ENCODE data around the gene MYO1H.
A peak's percentile ranks its signal among the peaks of the same experiment; 100 is the strongest.
"Not testable (repeated sequence)": the region's sequence is repeated elsewhere in the genome, so short reads cannot be mapped to it uniquely, and the experiment has no call there.

MYO1H gene, protein sequence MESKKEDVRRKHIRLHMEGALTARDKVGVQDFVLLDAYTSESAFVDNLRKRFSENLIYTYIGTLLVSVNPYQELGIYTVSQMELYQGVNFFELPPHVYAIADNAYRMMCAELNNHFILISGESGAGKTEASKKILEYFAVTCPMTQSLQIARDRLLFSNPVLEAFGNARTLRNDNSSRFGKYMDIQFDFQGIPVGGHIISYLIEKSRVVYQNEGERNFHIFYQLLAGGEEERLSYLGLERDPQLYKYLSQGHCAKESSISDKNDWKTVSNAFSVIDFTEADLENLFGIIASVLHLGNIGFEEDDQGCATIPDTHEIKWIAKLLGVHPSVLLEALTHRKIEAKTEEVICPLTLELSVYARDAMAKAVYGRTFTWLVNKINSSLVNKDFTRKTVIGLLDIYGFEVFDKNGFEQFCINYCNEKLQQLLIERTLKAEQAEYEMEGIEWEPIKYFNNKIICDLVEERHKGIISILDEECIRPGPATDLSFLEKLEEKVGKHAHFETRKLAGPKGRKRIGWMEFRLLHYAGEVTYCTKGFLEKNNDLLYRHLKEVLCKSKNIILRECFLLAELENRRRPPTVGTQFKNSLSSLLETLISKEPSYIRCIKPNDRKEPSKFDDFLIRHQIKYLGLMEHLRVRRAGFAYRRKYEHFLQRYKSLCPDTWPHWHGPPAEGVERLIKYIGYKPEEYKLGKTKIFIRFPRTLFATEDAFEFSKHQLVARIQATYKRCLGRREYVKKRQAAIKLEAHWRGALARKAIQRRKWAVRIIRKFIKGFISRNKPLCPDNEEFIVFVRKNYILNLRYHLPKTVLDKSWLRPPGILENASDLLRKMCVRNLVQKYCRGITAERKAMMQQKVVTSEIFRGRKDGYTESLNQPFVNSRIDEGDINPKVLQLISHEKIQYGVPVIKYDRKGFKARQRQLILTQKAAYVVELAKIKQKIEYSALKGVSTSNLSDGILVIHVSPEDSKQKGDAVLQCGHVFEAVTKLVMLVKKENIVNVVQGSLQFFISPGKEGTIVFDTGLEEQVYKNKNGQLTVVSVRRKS

DNA sequence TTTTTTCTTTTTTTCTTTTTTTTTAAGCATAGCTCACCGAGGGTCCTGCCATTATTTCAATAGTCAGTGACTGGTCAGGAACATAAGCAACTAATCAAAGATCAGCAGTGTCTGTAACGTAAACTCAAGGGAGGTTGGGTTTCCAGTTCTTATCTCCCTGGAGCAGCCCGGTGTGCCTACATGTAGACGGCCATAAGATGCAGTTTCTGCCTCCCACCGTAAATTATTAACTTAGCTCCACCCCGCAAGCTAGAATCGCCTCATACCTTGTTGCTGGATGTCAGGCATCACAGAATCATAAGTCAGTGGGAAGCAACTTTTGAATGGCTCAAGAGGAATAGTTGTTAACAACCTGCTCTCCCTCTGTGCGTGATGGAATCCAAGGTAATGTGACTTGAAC lies at the start of gene MYO1H:
MYO1H (plus strand) TSS at position 312 of the 400 bp plus-strand sequence; CDS start at position 373, 61 bp downstream.
- no peak for DNase-seq (ENCODE audit: low spot score)

DNA sequence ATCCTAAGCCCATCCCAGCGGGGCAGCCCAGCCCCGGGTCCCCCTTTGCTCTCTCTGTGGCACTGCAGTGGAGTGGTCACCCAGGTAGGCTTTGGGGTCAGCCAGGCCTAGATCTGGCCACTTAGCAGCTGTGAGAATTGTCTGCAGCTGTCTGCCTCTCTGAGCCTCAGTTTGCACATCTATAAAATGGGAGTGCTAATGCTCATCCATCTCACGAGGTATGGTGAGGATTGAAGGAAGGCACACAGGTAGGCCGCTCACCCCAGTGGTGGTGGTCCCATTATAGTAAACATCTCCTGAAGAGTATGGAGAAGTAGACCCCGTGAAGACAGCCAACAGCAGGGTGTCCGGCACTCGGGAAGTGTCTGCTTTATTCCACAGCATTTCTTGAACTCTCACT lies 47.9 kb upstream of the MYO1H start:
- no peak for DNase-seq (ENCODE audit: low spot score)

DNA sequence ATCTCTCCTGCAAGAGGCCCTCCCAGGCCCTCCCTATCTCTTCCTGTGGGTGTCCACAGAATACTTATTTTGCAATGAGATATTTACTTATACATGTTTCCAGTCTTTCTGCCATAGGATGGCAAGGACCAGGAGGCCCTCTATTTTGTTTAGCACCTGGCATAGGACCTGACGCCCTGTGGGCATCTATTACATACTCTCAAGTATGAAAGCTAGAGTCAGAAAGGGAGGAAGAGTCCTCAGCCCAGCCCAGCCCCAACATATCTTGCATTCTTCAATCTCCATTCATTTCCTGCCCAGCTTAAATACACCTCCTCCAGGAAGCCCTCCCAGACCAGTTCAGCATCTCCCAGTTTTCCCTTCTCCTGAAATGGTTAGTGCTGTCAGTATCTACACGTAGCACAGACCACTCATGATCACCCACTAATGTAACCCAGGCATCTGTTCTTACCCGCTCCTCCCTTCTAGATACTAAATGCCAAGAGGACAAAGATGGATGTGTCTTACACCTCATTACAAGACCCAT lies 46.0 kb upstream of the MYO1H start:
- no peak for DNase-seq (ENCODE audit: low spot score)

DNA sequence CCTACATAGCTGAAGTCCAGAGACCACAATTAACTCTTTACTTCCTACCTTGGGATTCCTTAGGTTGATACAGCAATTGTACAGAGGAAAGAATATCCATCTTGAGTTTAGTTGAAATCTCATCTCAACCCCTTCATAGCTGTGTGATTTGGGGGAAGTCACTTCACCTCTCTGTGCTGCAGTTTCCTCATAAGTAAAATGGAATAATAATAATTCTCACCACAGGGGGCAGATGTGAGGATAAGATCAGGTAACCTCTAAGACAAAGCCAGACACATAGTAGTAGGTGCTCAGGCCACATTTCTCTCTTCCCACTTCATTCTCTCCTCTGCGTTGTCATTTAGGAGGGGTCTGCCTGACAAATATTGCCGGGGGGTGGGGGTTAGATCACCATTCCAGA lies 45.3 kb upstream of the MYO1H start:
- DNase-seq (ENCODE audit: low spot score): no peak

DNA sequence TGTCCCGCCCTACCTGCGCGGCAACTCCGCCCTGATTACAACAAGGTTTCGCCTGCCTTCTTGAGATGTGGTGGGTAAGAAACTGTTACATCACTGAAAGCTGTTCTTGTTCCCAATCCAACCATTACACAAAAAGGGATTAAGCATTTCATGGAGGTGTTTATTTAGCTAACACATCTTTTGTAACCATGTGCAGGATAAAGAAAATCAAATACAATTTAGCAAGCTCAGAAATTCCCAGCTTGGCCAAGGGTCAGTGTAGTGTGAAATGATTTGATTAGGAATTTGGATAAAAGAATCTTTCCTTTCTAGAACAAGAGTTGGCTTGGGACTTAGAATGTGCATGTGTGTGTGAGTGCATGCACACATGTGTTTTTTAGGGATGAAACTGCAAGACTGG lies 44.9 kb upstream of the MYO1H start:
- no peak for DNase-seq (ENCODE audit: low spot score)

DNA sequence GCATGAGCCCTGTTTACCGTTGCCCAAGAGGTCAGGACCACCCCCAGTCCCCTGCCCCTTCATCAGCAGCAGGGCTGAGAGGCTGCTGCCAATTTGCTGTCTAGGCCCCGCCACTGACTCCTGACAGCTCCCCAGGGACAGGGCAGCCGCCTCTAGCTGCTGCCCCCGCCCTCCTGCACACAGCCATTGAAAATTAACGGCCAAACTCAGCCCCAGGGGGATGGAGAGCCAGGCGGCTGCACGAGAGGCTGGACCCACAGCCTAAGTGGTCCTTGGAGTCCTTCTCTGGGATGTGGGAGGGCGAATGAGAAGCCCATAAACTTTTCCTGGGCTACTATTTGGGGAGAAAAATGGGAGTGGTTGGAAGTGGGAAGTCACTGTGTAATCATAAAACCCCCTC lies 43.2 kb upstream of the MYO1H start:
- peak; percentile 66 for DNase-seq (ENCODE audit: low spot score)

DNA sequence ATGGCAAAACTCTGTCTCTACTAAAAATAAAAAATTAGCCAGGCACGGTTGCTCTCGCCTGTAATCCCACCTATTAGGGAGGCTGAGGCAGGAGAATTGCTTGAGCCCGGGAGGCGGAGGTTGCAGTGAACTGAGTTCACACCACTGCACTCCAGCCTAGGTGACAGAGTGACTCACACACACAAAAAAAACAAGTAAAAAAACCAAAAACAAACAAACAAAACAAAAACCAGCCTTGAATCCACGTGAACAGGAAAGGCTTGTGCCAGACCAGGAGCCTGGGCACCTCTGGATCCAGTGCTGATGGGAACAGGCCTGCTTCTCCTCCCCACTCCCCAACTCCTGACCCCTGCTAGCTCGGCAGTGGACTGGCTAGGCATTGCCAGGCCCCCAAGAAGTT lies 42.2 kb upstream of the MYO1H start:
- DNase-seq (ENCODE audit: low spot score): no peak

DNA sequence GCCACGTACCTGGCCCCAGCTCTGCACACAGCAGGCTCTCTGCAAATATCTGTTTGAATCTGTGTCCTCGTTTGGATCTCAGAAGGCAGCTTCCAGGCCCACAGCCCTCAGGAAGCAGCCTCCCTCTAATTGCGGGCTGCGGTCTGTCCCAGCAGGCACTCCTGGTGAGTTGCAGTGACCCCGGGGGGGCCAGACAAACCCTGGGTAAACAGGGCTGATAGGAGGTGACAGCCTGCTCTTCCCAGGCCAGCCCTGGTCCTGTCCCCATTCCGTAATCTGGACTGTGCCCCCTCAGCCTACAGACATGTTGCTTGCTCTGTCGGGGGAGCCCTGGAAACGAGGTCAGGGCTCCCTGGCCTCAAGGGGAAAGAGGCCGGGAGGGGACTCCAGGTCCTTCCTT lies 40.6 kb upstream of the MYO1H start:
- no peak for DNase-seq (ENCODE audit: low spot score)

DNA sequence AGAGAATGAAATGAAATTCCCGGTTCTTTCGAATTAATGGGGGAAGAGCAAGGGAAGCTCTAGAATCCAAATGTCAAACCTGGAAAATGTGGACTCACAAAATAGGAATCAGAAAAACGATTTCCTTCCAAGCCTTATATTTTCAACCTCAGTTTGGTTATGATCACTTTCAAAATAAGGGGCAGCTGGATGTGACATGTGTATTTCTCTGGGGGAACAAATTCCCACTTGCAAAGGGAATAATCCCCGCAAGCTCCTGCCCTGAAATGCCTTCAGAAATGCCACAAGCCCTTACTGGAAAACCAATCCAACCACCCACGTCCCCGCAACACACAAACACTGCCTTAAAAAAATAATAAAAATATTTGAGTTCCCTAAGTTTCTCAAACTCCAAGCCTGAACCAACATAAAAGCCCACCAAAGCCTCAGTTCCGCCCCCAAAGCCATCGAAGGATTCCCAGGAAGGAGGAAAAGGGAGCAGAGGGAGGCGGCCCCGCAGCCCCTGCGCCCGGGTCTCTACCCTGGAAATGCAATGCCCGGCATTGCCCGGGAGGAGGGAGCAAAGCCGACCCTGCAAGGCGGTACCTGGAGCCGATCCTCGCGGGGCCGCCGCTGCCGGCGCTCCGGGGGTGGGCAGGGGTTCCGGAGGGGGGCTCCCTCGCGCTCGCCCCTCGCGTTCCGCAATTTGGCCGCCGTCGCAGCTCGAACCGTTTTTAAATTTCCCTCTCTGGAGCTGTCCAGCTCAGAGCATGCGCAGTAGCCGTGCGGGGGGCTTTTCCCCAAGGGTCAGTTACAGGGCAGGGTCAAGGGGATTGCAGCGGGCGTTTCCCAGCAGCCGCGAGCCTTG lies 38.9 kb upstream of the MYO1H start, which contains the start of gene FOXN4:
FOXN4 (minus strand) TSS at position 751 of the 847 bp plus-strand sequence. CDS start 963 bp downstream, outside the sequence.
- peak; percentile 83 for DNase-seq (ENCODE audit: low spot score)

DNA sequence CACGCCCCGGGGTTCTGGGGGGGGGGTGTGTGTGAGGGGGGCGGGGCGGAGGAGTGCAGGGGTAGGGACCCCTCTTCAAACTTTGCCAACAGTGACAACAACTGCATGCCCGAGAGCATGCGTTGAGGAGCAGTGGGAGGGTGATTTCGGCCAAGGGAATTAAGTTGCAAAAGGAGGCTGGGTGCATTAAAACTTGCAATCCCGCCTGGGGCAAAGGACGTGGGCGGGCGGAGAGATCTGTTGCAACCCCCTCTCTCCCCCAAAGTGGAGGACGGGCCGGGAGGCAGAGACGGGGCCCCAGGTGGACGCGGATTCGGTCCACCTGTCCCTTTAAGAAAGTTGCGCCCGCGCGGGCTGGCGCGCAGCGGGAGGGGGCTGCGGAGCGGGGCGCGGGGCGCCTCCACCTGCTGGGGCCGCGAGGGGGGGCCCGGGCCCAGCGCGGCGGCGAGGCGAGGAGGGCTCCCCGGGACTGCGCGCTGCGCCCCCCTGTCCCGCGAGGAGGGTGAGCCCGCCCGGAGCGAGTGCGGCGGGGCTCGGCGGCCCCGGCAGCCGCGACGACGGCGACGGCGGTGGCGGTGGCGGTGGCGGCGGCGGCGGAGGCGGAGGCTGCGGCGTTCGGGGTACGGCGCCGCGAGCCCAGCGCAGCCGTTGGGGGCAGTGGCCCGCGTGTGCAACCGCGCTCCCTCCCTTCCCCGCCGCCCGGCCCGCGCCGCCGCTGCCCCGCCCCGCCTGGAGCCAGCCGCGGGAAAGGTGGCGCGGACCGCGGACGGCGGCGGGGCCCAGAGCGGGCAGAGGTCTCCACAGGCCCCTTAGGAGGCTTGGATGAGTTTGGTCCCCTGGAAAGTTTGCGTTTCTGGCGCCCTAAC lies 38.1 kb upstream of the MYO1H start:
- DNase-seq (ENCODE audit: low spot score): peak; percentile 84

DNA sequence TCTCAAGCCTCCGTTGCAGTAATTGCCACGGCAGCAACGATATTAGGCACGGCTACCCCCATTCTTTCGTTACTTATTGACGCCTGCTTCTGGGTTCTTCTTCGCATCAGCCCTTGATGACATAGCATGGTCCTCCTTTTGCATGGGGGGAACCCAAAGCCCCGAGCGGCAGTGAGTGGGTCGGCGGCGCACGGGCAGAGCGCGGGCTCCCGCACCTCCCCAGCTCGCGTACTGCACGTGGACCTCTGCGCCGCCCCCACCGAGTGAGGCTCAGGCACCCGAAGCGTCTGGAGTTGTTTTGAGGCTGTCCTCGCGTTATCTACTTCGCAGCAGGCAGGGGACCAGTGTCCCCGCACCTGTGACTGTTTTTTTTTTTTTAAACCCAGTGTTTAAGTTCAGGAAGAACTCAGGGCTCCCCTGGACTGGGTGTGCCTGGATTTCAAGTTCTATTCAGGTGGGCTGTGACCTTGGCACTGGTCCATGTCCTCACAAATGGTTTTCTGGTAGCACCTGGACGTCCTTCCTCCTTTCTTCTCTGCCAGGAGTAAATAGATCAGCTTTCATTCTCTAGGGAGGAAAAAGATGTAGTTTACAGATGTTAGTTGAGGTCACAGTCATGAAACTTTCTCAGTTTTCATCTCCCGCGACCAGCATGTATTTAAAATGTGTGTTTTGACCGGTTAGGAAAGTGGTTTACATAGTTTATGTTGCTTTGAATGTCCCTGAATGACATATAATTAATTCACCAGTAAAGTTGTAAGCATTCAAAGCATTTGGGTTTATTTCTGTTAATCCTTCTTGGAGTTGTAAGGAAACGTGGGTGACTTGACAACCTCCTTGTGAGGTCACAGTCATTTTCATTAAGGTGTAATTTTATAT lies 37.2 kb upstream of the MYO1H start:
- DNase-seq (ENCODE audit: low spot score): peak; percentile 69

DNA sequence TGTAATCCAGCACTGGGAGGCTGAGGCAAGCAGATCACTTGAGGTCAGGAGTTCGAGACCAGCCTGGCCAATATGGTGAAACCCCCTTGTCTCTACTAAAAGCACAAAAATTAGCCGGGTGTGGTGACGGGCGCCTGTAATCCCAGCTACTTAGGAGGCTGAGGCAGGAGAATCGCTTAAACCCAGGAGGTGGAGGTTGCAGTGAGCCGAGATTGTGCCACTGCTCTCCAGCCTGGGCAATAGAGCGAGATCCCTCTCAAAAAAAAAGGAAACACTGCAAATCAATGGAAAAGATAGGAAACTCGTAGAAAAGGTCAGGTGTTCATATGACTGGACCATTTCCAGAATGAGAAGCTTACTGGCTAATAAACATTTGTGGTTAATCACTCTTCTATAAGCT lies 26.4 kb upstream of the MYO1H start:
- not testable (repeated sequence) for DNase-seq (ENCODE audit: low spot score)

DNA sequence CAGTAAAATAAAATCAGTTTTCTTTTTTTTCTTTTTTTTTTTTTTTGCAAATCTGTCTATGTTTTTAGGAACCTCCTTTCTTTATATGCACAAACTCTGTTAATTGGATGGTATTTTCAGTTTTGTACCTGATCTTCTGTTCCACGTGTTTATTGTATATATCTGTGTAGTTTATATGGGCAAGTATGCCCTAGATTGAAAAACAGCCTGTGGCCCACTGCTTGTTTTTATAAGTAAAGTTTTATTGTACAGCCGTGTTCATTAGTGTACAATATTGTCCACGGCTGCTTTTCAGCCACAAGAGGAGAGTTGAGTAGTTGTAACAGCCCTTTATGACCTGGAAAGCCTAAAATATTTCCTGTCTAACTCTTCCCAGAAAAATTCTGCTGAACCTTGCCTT lies 18.7 kb upstream of the MYO1H start:
- DNase-seq (ENCODE audit: low spot score): no peak

DNA sequence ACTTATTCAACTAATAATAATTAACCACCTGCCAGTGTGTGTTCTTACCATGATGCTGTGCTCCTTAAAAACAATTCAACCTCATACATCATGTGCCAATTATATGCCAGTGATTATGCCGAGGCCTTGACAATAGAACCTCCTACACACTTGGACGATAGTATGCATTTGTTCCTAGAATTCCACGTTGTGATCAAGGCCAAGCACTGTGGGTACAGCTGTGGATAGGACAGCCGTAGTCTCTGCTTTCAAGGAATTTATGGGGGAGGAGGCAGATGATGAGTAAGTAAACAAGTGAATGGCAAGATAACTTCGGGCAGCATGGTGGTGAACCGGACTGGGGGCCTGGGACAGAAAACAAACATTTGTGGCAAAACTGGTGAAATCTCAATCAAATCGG lies 18.0 kb upstream of the MYO1H start:
- DNase-seq (ENCODE audit: low spot score): no peak

DNA sequence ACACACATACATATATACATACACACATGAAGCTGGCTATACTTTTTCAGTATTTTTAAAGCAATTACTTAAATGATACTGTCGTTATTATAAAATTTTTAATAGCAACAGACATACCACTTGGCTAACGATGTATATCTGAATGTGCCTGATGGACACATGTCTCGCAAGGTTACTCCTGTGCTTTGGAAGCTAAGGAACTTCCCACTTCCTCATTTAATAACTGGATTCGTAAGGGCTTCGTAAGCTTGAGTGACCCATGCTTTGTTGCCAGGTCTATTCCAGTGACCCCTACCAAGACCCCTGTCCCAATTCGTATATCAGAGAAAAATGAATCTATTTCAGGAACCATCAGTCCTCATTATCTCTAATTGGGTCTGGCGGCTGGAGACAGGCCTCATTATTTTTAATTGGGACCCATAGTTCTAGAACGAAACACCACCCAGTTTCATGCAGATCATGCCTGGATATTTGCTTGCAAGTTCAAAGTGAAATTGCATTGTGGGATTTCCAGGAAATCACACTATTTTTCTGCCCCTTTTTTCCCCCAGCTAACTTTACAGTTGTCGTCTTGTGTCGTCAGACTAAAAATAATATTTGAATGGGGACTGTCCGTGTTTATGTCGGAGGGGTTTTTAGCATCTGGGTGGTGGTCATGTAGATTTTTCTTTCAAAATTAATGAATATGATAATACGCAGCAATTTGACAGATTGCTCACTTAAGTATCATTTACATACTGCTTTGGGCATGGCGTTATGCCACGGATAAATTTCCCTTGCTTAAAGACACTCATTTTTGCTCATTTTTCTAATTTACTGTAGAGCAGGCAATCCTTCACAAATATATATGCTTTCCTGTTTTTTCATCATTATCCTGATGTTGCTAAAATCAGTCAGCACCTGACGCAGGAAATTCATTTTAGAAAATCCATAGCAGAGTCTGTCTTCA lies 17.1 kb upstream of the MYO1H start:
- DNase-seq (ENCODE audit: low spot score): no peak

DNA sequence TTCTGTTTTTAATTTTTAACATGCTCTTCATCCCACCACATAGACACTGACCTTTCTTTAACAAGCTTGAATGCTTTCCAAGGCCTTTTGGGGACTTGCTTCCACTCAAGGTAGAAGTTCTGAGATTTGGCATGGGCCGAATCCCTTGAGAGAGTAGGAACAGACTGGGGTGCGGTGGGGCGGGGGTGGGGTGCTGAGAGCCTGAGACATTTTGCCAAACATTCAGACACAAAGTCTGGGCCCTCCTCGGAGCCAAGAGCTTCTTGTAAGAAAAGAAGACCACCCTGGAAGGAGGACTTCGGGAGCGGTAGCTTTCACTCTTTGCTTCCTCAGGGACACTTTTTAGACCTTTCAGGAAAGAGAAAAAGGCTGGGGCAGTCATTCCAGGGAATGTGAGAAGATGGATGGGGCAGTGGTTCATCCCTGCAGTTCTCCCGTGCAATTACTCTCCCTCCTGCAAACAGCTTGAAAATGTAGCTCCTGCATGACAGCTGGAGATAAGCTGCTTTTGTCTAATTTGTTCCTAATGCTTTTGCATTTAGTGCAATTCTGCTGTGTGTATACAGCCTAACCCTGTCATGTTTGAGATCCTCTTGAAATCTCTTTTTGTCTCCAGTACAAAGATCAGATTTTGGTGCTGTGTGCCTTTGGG lies 16.3 kb upstream of the MYO1H start:
- peak; percentile 71 for DNase-seq (ENCODE audit: low spot score)

DNA sequence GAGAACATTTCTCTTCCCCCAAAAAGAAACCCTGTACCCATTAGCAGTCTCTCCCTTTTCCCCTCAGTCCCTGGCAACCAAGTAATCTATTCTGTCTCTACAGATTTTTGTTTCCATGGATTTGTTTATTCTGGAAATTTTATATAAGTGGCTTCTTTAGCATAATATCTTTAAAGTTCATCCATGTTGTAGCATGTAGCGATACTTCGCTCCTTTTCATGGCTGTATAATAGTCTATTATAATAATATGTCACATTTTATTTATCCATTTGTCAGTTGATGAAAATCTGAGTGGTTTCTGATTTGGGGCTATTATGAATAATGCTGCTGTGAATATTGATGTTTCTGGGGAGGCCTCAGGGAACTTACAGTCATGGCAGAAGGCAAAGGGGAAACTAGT lies 12.8 kb upstream of the MYO1H start:
- DNase-seq (ENCODE audit: low spot score): no peak

DNA sequence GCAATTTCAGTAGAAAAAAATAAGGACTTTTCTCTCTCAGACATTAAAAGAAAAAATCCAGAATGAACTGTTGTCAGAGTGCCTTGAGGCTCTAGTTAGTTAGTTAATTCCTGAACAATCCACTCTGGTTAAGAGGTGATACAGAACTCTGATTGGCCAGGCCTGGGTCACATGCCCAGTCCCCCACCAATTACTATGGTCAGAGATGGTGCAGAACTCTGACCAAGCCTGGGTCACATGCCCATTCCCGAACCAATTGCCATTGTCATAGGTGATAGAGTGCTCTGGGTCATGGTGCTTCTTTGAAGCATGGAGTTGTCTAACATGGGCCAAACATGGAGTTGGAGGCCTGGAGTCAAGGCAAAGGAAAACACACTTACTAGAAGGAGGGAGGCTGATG lies 11.1 kb upstream of the MYO1H start:
- DNase-seq (ENCODE audit: low spot score): no peak

All from D341Med (cell line).